ENCODE data around the gene ZHX3.

Gene ZHX3

GRCh38 chr20:41182296-41183212, 135.0 kb downstream of the ZHX3 start:
- no peak for DNase-seq

- DNase-seq, result no peak
These were observed 136.0 kb downstream of the ZHX3 start for GRCh38 chr20:41181567-41181966.

- no peak for DNase-seq
These were observed 136.8 kb downstream of the ZHX3 start for GRCh38 chr20:41180599-41181333.

- DNase-seq, result no peak
These were observed 137.6 kb downstream of the ZHX3 start for GRCh38 chr20:41179961-41180360.

- DNase-seq, result no peak
These were observed 138.6 kb downstream of the ZHX3 start for GRCh38 chr20:41178904-41179432.

GRCh38 chr20:41178495-41178894, 139.0 kb downstream of the ZHX3 start:
- no peak for DNase-seq

GRCh38 chr20:41177636-41178035, 139.9 kb downstream of the ZHX3 start:
- no peak for DNase-seq

- no peak for DNase-seq
These were observed 140.6 kb downstream of the ZHX3 start for GRCh38 chr20:41176711-41177552.

GRCh38 chr20:41175727-41176330, 141.7 kb downstream of the ZHX3 start:
- no peak for DNase-seq

GRCh38 chr20:41175201-41175651, 142.3 kb downstream of the ZHX3 start:
- DNase-seq, result no peak

- no peak for DNase-seq
These were observed 142.7 kb downstream of the ZHX3 start for GRCh38 chr20:41174782-41175181.

- no peak for DNase-seq
These were observed 143.2 kb downstream of the ZHX3 start for GRCh38 chr20:41174373-41174772.

GRCh38 chr20:41173791-41174341, 143.7 kb downstream of the ZHX3 start:
- DNase-seq, result no peak

GRCh38 chr20:41173161-41173721, 144.3 kb downstream of the ZHX3 start:
- DNase-seq, result peak; percentile 74

GRCh38 chr20:41172296-41173140, 145.0 kb downstream of the ZHX3 start:
- DNase-seq, result no peak

- DNase-seq, result no peak
These were observed 145.7 kb downstream of the ZHX3 start for GRCh38 chr20:41171736-41172295.

- DNase-seq, result no peak
These were observed 147.0 kb downstream of the ZHX3 start for GRCh38 chr20:41170386-41171105.

- no peak for DNase-seq
These were observed 147.7 kb downstream of the ZHX3 start for GRCh38 chr20:41169791-41170351.

- DNase-seq, result no peak
These were observed 148.3 kb downstream of the ZHX3 start for GRCh38 chr20:41169162-41169690.

Measured in activated CD4-positive, alpha-beta T cell treated with anti-CD3 and anti-CD28 coated beads, Interleukin-2, amount 50 U/mL, for 1 hour (primary cell).